Measurements from ENCODE around the gene HOXD10.

The HOXD10 gene

GRCh38 chr2:176125772-176126054, 9.1 kb downstream of the HOXD10 start:
- TF ChIP-seq CTCF (IDR thresholded peaks at IDR 0.05; ENCODE audit: extremely low read depth, insufficient read depth, missing control alignments): no peak
- no peak for DNase-seq (ENCODE audit: low spot score)
- in situ Hi-C loops (cut with MboI; ENCODE audit: low pct_unique_long_range_greater_than_20kb, low sequenced_read_pairs, unreplicated experiment): loop anchor here (10.0 kb wide), 1 partner anchor 1029 kb away; no protein-coding TSS in a partner anchor

GRCh38 chr2:176126929-176127773, 10.6 kb downstream of the HOXD10 start:
- peak; percentile 79 for TF ChIP-seq CTCF (IDR thresholded peaks at IDR 0.05; ENCODE audit: extremely low read depth, insufficient read depth, missing control alignments)
- peak; percentile 76 for DNase-seq (ENCODE audit: low spot score)
- in situ Hi-C loops (cut with MboI; ENCODE audit: low pct_unique_long_range_greater_than_20kb, low sequenced_read_pairs, unreplicated experiment): loop anchor here (10.0 kb wide), 1 partner anchor 1028 kb away; no protein-coding TSS in a partner anchor

GRCh38 chr2:176127774-176128072, 11.1 kb downstream of the HOXD10 start:
- in situ Hi-C loops (cut with MboI; ENCODE audit: low pct_unique_long_range_greater_than_20kb, low sequenced_read_pairs, unreplicated experiment): loop anchor here (10.0 kb wide), 1 partner anchor 1027 kb away; no protein-coding TSS in a partner anchor
- no peak for DNase-seq (ENCODE audit: low spot score)
- no peak for TF ChIP-seq CTCF (IDR thresholded peaks at IDR 0.05; ENCODE audit: extremely low read depth, insufficient read depth, missing control alignments)

- no peak for TF ChIP-seq CTCF (IDR thresholded peaks at IDR 0.05; ENCODE audit: extremely low read depth, insufficient read depth, missing control alignments)
- no peak for DNase-seq (ENCODE audit: low spot score)
- in situ Hi-C loops (cut with MboI; ENCODE audit: low pct_unique_long_range_greater_than_20kb, low sequenced_read_pairs, unreplicated experiment): loop anchor here (10.0 kb wide), 1 partner anchor 1026 kb away; no protein-coding TSS in a partner anchor
Measured at GRCh38 chr2:176128172-176128981, 11.8 kb downstream of the HOXD10 start.

GRCh38 chr2:176128982-176129796, 12.6 kb downstream of the HOXD10 start, which contains the start of gene HOXD8:
HOXD8 (plus strand) TSS chr2:176129705; CDS start chr2:176130367, 662 bp downstream.
- TF ChIP-seq CTCF (IDR thresholded peaks at IDR 0.05; ENCODE audit: extremely low read depth, insufficient read depth, missing control alignments): no peak
- in situ Hi-C loops (cut with MboI; ENCODE audit: low pct_unique_long_range_greater_than_20kb, low sequenced_read_pairs, unreplicated experiment): loop anchor here (10.0 kb wide), 1 partner anchor 1026 kb away; no protein-coding TSS in a partner anchor
- DNase-seq (ENCODE audit: low spot score): no peak

- in situ Hi-C loops (cut with MboI; ENCODE audit: low pct_unique_long_range_greater_than_20kb, low sequenced_read_pairs, unreplicated experiment): loop anchor here (10.0 kb wide), 1 partner anchor 1025 kb away; no protein-coding TSS in a partner anchor
- no peak for TF ChIP-seq CTCF (IDR thresholded peaks at IDR 0.05; ENCODE audit: extremely low read depth, insufficient read depth, missing control alignments)
- DNase-seq (ENCODE audit: low spot score): no peak
Measured at GRCh38 chr2:176129813-176130146, 13.2 kb downstream of the HOXD10 start.

All from GM13977 (cell line).